A549 (cell line): ENCODE results near the gene TRABD2B. TPM values are rescaled to one million over a fixed set of nuclear protein-coding genes. Genes with fewer than 3 reads are reported as not detected.

ENCODE experiments used
- ATAC-seq, 2 experiments: fragments of 200-7000 bp in 1 of 2; fragments of >200 bp in 1 of 2; cut with Nextera tagmentation in 1 of 2; cut with Tn5 transposase in 1 of 2; 3 replicates each; pipeline versions ENCODE4 v1.8.0 to v1.9.1; 2018 to 2020; ENCODE audit warnings: mild to moderate bottlenecking in 1 of 2, moderate library complexity in 1 of 2
- CTCF ChIA-PET: fragments of 300-600 bp; sonication (Branson Sonifier 250); formaldehyde crosslinking; extraction: SDS; loops from one replicate; lab custom pipeline; 2021; ENCODE audit warnings: antibody characterized with exemption, inconsistent platforms; lab: Yijun Ruan, JAX
- POLR2A ChIA-PET: fragments of 350-600 bp; formaldehyde crosslinking; extraction: SDS; loops from one replicate; lab custom pipeline; 2021; ENCODE audit warnings: antibody characterized with exemption, inconsistent platforms; lab: Yijun Ruan, JAX
- DNase-seq, 2 experiments: peaks; one replicate each; pipeline versions ENCODE4 v3.0.0 to v3.0.0-alpha.2; 2011 to 2016; ENCODE audit warnings: low read depth in 1 of 2, low spot score in 1 of 2
- FAIRE-seq: peaks from 2 replicates; lab custom pipeline; 2011; peaks lifted over from hg19 to GRCh38; lab: Jason Lieb, UNC
- H3K27ac ChIP-seq, 2 experiments: fragments of >200 bp; sonication (Bioruptor Twin); formaldehyde crosslinking; 3 replicates each; pipeline ENCODE4 v1.5.1; 2016 to 2017
- H3K4me1 ChIP-seq: fragments of >200 bp; sonication (Bioruptor Twin); formaldehyde crosslinking; 3 replicates; pipeline ENCODE4 v1.6.1; 2016
- H3K4me2 ChIP-seq: fragments of >200 bp; sonication (Bioruptor Twin); formaldehyde crosslinking; 3 replicates; pipeline ENCODE4 v1.6.1; 2016
- H3K4me3 ChIP-seq: fragments of >200 bp; sonication (Bioruptor Twin); formaldehyde crosslinking; 3 replicates; pipeline ENCODE4 v1.5.1; 2016
- H3K9me3 ChIP-seq: fragments of >200 bp; sonication (Bioruptor Twin); formaldehyde crosslinking; 3 replicates; pipeline ENCODE4 v1.6.1; 2016
- CHD4 ChIP-seq: fragments of 200-600 bp; sonication (generic); IDR thresholded peaks from 2 replicates; pipeline ENCODE4 v1.6.1; 2016; ENCODE audit warnings: antibody characterized with exemption, mild to moderate bottlenecking, borderline replicate concordance
- ESRRA ChIP-seq: fragments of 150-350 bp; IDR thresholded peaks from 2 replicates; pipeline ENCODE4 v1.6.1; 2014; ENCODE audit warnings: mild to moderate bottlenecking, low read length, borderline replicate concordance
- FOSL2 ChIP-seq, 2 experiments: fragments of 450-650 bp in 1 of 2; fragments of >200 bp in 1 of 2; sonication (Bioruptor Twin) in 1 of 2; formaldehyde crosslinking; IDR thresholded peaks; 2 replicates each; pipeline versions ENCODE4 v1.5.0 to v1.6.1; 2016 to 2020; ENCODE audit warnings: mild to moderate bottlenecking in 1 of 2, moderate library complexity in 1 of 2
- HDAC2 ChIP-seq: fragments of 200-600 bp; sonication (generic); IDR thresholded peaks from 2 replicates; pipeline ENCODE4 v1.6.1; 2016
- HOXA7 ChIP-seq: fragments of 250-450 bp; sonication (Bioruptor Pico); IDR thresholded peaks from 2 replicates; pipeline ENCODE4 v1.5.0; 2020; ENCODE audit warnings: mild to moderate bottlenecking, moderate library complexity
- KDM1A ChIP-seq: fragments of 200-600 bp; sonication (generic); IDR thresholded peaks from 2 replicates; pipeline ENCODE4 v1.6.1; 2016; ENCODE audit warnings: low read depth, mild to moderate bottlenecking
- KDM5A ChIP-seq: fragments of 200-600 bp; sonication (generic); IDR thresholded peaks from 2 replicates; pipeline ENCODE4 v1.6.1; 2016; ENCODE audit warnings: antibody characterized with exemption, mild to moderate bottlenecking
- MAZ ChIP-seq: fragments of 150-350 bp; IDR thresholded peaks from 2 replicates; pipeline ENCODE4 v1.6.1; 2014; ENCODE audit warnings: antibody characterized with exemption, low read depth, low read length, borderline replicate concordance
- MYC ChIP-seq: IDR thresholded peaks from 2 replicates; pipeline ENCODE4 v1.6.1; 2012; ENCODE audit warnings: mild to moderate bottlenecking, inconsistent platforms, low read length, improper control_type of control experiment, borderline replicate concordance
- NR3C1 ChIP-seq: fragments of >200 bp; sonication (Bioruptor Twin); formaldehyde crosslinking; IDR thresholded peaks from 3 replicates; pipeline ENCODE4 v1.6.1; 2017
- POLR2A ChIP-seq: IDR thresholded peaks from 2 replicates; pipeline ENCODE4 v1.6.1; 2012; ENCODE audit warnings: mild to moderate bottlenecking, low read length
- POLR2AphosphoS2 ChIP-seq: conservative IDR thresholded peaks from 2 replicates; pipeline ENCODE4 v1.6.1; 2012; ENCODE audit warnings: low read length, improper control_type of control experiment, inconsistent platforms
- RCOR1 ChIP-seq: fragments of 150-350 bp; IDR thresholded peaks from 2 replicates; pipeline ENCODE4 v1.6.1; 2014; ENCODE audit warnings: antibody characterized with exemption, low read length, low read depth
- RNF2 ChIP-seq: fragments of 200-600 bp; sonication (generic); IDR thresholded peaks from 2 replicates; pipeline ENCODE4 v1.6.1; 2016; ENCODE audit warnings: low read depth, mild to moderate bottlenecking, antibody characterized with exemption, moderate library complexity, borderline replicate concordance
- SMC3 ChIP-seq: fragments of >200 bp; sonication (Bioruptor Twin); formaldehyde crosslinking; IDR thresholded peaks from 3 replicates; pipeline ENCODE4 v1.6.1; 2018; ENCODE audit warnings: inconsistent platforms
- WGBS: methylation state at CpG from one replicate; pipeline ENCODE4 v1.1.6; 2017; ENCODE audit errors: missing lambda C conversion rate; 5-methylcytosine and 5-hydroxymethylcytosine counted together
- polyA plus RNA-seq, 4 experiments: library from polyadenylated mRNA; depleted of rRNA in 3 of 4; stranded (reverse); fragments of >200 nt; fragmentation: RNase III in 1 of 4; extraction: RNeasy Plus Mini Kit Qiagen cat#74134 plus additional on column Dnase treatment in 1 of 4; gene quantifications; 2 replicates in 3 of 4; 3 replicates in 1 of 4; pipeline ENCODE4 v1.2.3, GENCODE V29; 2011 to 2017
- TF ChIP-seq, protein P1 (sequence below): fragments of 200-600 bp; sonication (generic); IDR thresholded peaks from 2 replicates; pipeline ENCODE4 v1.6.1; 2016; ENCODE audit warnings: antibody characterized with exemption, mild to moderate bottlenecking, moderate library complexity
- TF ChIP-seq, protein P2 (sequence below): fragments of 250-450 bp; sonication (Bioruptor Pico); IDR thresholded peaks from 2 replicates; pipeline ENCODE4 v1.5.0; 2021; ENCODE audit warnings: mild to moderate bottlenecking, moderate library complexity, borderline replicate concordance
- TF ChIP-seq, protein P3 (sequence below): fragments of 250-450 bp; sonication (Bioruptor Pico); IDR thresholded peaks from 2 replicates; pipeline ENCODE4 v1.5.0; 2020; ENCODE audit warnings: low read depth, mild to moderate bottlenecking, moderate library complexity
- TF ChIP-seq, protein P4 (sequence below): IDR thresholded peaks from 2 replicates; pipeline ENCODE4 v1.6.1; 2012; ENCODE audit warnings: low read depth, borderline replicate concordance

Gene TRABD2B
- polyA plus RNA-seq, 2 of the 4 experiments (the other 2 are of a cell fraction) = 0.04 to 0.21 TPM

- H3K9me3 ChIP-seq = no peaks in the 10 kb centered on the region
- DNase-seq (no peak), ATAC-seq (no peak; a peak in 1 of 6 replicates), FAIRE-seq (no peak)
- WGBS = 79% methylated on average over 13 of the region's 13 CpGs
- H3K27ac ChIP-seq = peak overlapping the region in 1 of 2 experiments; percentile 56; a peak in 2 of 6 replicates
- ChIA-PET CTCF (interaction anchor here (1.8 to 17.4 kb wide), 4 partner anchors 8 to 291 kb away, joined by 8 to 313 read pairs (median 69); partner anchors contain the start of gene FOXD2), POLR2A (no interaction called here)
- H3K4me3 ChIP-seq = peak overlapping the region; percentile 38; the same call in 2 of the 3 replicates
- TF ChIP-seq HOXA7 (CRISPR knock-in tag) (no peak), POLR2A (no peak), KDM5A (no peak), NR3C1 (no peak), ESRRA (no peak), RCOR1 (no peak), KDM1A (no peak), MYC (no peak), SMC3 (no peak), FOSL2 (IDR thresholded peaks at IDR 0.05) (no peak), FOSL2 (CRISPR knock-in tag; IDR thresholded peaks at IDR 0.05) (no peak), RNF2 (no peak), CHD4 (no peak), MAZ (no peak), POLR2AphosphoS2 (no peak), HDAC2 (no peak)
- TF ChIP-seq, protein P1, sequence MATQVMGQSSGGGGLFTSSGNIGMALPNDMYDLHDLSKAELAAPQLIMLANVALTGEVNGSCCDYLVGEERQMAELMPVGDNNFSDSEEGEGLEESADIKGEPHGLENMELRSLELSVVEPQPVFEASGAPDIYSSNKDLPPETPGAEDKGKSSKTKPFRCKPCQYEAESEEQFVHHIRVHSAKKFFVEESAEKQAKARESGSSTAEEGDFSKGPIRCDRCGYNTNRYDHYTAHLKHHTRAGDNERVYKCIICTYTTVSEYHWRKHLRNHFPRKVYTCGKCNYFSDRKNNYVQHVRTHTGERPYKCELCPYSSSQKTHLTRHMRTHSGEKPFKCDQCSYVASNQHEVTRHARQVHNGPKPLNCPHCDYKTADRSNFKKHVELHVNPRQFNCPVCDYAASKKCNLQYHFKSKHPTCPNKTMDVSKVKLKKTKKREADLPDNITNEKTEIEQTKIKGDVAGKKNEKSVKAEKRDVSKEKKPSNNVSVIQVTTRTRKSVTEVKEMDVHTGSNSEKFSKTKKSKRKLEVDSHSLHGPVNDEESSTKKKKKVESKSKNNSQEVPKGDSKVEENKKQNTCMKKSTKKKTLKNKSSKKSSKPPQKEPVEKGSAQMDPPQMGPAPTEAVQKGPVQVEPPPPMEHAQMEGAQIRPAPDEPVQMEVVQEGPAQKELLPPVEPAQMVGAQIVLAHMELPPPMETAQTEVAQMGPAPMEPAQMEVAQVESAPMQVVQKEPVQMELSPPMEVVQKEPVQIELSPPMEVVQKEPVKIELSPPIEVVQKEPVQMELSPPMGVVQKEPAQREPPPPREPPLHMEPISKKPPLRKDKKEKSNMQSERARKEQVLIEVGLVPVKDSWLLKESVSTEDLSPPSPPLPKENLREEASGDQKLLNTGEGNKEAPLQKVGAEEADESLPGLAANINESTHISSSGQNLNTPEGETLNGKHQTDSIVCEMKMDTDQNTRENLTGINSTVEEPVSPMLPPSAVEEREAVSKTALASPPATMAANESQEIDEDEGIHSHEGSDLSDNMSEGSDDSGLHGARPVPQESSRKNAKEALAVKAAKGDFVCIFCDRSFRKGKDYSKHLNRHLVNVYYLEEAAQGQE = no peak
- TF ChIP-seq, protein P2, sequence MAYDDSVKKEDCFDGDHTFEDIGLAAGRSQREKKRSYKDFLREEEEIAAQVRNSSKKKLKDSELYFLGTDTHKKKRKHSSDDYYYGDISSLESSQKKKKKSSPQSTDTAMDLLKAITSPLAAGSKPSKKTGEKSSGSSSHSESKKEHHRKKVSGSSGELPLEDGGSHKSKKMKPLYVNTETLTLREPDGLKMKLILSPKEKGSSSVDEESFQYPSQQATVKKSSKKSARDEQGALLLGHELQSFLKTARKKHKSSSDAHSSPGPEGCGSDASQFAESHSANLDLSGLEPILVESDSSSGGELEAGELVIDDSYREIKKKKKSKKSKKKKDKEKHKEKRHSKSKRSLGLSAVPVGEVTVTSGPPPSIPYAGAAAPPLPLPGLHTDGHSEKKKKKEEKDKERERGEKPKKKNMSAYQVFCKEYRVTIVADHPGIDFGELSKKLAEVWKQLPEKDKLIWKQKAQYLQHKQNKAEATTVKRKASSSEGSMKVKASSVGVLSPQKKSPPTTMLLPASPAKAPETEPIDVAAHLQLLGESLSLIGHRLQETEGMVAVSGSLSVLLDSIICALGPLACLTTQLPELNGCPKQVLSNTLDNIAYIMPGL = no peak
- TF ChIP-seq, protein P3, sequence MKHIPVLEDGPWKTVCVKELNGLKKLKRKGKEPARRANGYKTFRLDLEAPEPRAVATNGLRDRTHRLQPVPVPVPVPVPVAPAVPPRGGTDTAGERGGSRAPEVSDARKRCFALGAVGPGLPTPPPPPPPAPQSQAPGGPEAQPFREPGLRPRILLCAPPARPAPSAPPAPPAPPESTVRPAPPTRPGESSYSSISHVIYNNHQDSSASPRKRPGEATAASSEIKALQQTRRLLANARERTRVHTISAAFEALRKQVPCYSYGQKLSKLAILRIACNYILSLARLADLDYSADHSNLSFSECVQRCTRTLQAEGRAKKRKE = no peak
- TF ChIP-seq, protein P4, sequence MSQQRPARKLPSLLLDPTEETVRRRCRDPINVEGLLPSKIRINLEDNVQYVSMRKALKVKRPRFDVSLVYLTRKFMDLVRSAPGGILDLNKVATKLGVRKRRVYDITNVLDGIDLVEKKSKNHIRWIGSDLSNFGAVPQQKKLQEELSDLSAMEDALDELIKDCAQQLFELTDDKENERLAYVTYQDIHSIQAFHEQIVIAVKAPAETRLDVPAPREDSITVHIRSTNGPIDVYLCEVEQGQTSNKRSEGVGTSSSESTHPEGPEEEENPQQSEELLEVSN = no peak
- peaks cover 22% of the 10 kb centered on the region; the same call in 2 of the 3 replicates for H3K4me1 ChIP-seq
- H3K4me2 ChIP-seq = peak overlapping the region; percentile 65
Observed at GRCh38 chr1:47724432-47724999, 272.7 kb downstream of the TRABD2B start.
